GM23338 (cell line): Measurements from ENCODE around the gene KIF4A. TPM values are rescaled to one million over a fixed set of nuclear protein-coding genes. Genes with fewer than 3 reads are reported as not detected.

Experiments
- ATAC-seq: fragments of 200-7000 bp; cut with Tn5 transposase; 3 replicates; pipeline ENCODE4 v1.9.1; 2020
- DNase-seq: peaks from one replicate; pipeline ENCODE4 v3.0.0-alpha.2; 2015; ENCODE audit warnings: low spot score
- H2AFZ ChIP-seq: fragments of 200-600 bp; sonication (generic); 2 replicates; pipeline ENCODE4 v1.8.0; 2016; ENCODE audit warnings: antibody characterized with exemption, mild to moderate bottlenecking, moderate library complexity
- H3F3A ChIP-seq: fragments of 200-600 bp; sonication (generic); replicated peaks from 2 replicates; pipeline ENCODE4 v1.8.0; 2017; ENCODE audit warnings: antibody characterized with exemption, mixed run types, low read depth
- H3K27ac ChIP-seq: fragments of 200-600 bp; sonication (generic); 2 replicates; pipeline ENCODE4 v1.6.1; 2016; ENCODE audit warnings: low read depth
- H3K27me3 ChIP-seq: fragments of 200-600 bp; sonication (generic); 2 replicates; pipeline ENCODE4 v1.8.0; 2016; ENCODE audit warnings: mild to moderate bottlenecking, mixed run types, moderate library complexity; ENCODE audit not compliant: insufficient read depth
- H3K36me3 ChIP-seq: fragments of 200-600 bp; sonication (generic); 2 replicates; pipeline ENCODE4 v1.8.0; 2016; ENCODE audit warnings: mild to moderate bottlenecking; ENCODE audit not compliant: insufficient read depth
- H3K4me1 ChIP-seq: fragments of 200-600 bp; sonication (generic); 2 replicates; pipeline ENCODE4 v1.8.0; 2016; ENCODE audit warnings: mild to moderate bottlenecking, moderate library complexity; ENCODE audit not compliant: insufficient read depth
- H3K4me2 ChIP-seq: fragments of 200-600 bp; sonication (generic); 2 replicates; pipeline ENCODE4 v1.7.1; 2017; ENCODE audit warnings: mixed run types
- H3K4me3 ChIP-seq: fragments of 200-600 bp; sonication (generic); 2 replicates; pipeline ENCODE4 v1.6.1; 2016; ENCODE audit warnings: mixed run types
- H3K79me2 ChIP-seq: fragments of 200-600 bp; sonication (generic); replicated peaks from 2 replicates; pipeline ENCODE4 v1.8.0; 2017; ENCODE audit warnings: mild to moderate bottlenecking; ENCODE audit not compliant: insufficient read depth
- H3K9me2 ChIP-seq: fragments of 200-600 bp; sonication (generic); 2 replicates; pipeline ENCODE4 v1.8.0; 2017; ENCODE audit not compliant: insufficient read depth
- H4K20me1 ChIP-seq: fragments of 200-600 bp; sonication (generic); replicated peaks from 2 replicates; pipeline ENCODE4 v1.8.0; 2017; ENCODE audit warnings: mild to moderate bottlenecking; ENCODE audit not compliant: insufficient read depth
- H3K27ac Mint-ChIP-seq: 2 replicates; pipeline ENCODE4 v1.8.0; 2020; ENCODE audit warnings: inconsistent platforms, mild to moderate bottlenecking, moderate library complexity, mixed read lengths
- H3K27me3 Mint-ChIP-seq: 3 replicates; pipeline ENCODE4 v1.8.0; 2022; ENCODE audit warnings: low read depth, mild to moderate bottlenecking, moderate library complexity, mixed read lengths, inconsistent platforms; ENCODE audit not compliant: insufficient read depth, poor library complexity
- H3K36me3 Mint-ChIP-seq: 3 replicates; pipeline ENCODE4 v1.8.0; 2021; ENCODE audit warnings: low read depth, mild to moderate bottlenecking, inconsistent platforms, moderate library complexity, mixed read lengths
- H3K4me1 Mint-ChIP-seq: 3 replicates; pipeline ENCODE4 v1.8.0; 2020; ENCODE audit warnings: mild to moderate bottlenecking, inconsistent platforms, mixed read lengths
- H3K4me3 Mint-ChIP-seq: 3 replicates; pipeline ENCODE4 v1.8.0; 2021; ENCODE audit warnings: moderate library complexity, mild to moderate bottlenecking, inconsistent platforms, mixed read lengths
- H3K9me3 Mint-ChIP-seq: 3 replicates; pipeline ENCODE4 v1.8.0; 2020; ENCODE audit warnings: moderate library complexity, mild to moderate bottlenecking, inconsistent platforms, mixed read lengths
- CTCF ChIP-seq, 2 experiments: fragments of 200-600 bp in 1 of 2; sonication (generic) in 1 of 2; conservative IDR thresholded peaks; 2 replicates each; pipeline versions ENCODE4 v1.5.1 to v1.6.1; 2016 to 2017; ENCODE audit warnings: antibody characterized with exemption in 2 of 2, low read depth in 2 of 2, mild to moderate bottlenecking in 2 of 2, moderate library complexity in 1 of 2
- ETS1 ChIP-seq: IDR thresholded peaks from 2 replicates; pipeline ENCODE4 v1.6.1; 2016; ENCODE audit warnings: antibody characterized with exemption
- EZH2 ChIP-seq: fragments of 200-600 bp; sonication (generic); IDR thresholded peaks from one replicate; pipeline ENCODE4 v1.8.0; 2017; ENCODE audit warnings: antibody characterized with exemption, mild to moderate bottlenecking, low read depth; ENCODE audit not compliant: unreplicated experiment
- JUNB ChIP-seq: IDR thresholded peaks from one replicate; pipeline ENCODE4 v1.6.1; 2016; ENCODE audit warnings: antibody characterized with exemption; ENCODE audit not compliant: unreplicated experiment
- NANOG ChIP-seq: IDR thresholded peaks from 2 replicates; pipeline ENCODE4 v1.6.1; 2016; ENCODE audit warnings: antibody characterized with exemption, borderline replicate concordance
- ZNF114 ChIP-seq: fragments of 250-450 bp; sonication (Bioruptor Pico); IDR thresholded peaks from 2 replicates; pipeline ENCODE4 v1.5.0; 2020; ENCODE audit warnings: mild to moderate bottlenecking, moderate library complexity
- ZNF331 ChIP-seq: fragments of 250-450 bp; sonication (Bioruptor Pico); IDR thresholded peaks from 2 replicates; pipeline ENCODE4 v1.5.0; 2020; ENCODE audit warnings: low read depth, mild to moderate bottlenecking, moderate library complexity
- polyA plus RNA-seq: library from polyadenylated mRNA; unstranded; fragments of >200 nt; fragmentation: Nextera tagmentation; extraction: Ambion mirVana; gene quantifications from 2 replicates; pipeline ENCODE4 v1.2.1, GENCODE V29; 2016
- total RNA-seq: library from RNA; depleted of rRNA; stranded (reverse); fragments of >200 nt; shearing (Covaris generic); gene quantifications from 2 replicates; pipeline ENCODE4 v1.2.3, GENCODE V29; 2014
- TF ChIP-seq, protein P1 (sequence below): IDR thresholded peaks from one replicate; pipeline ENCODE4 v1.6.1; 2018; ENCODE audit warnings: antibody characterized with exemption; ENCODE audit not compliant: unreplicated experiment
- TF ChIP-seq, protein P2 (sequence below): fragments of 250-450 bp; sonication (Bioruptor Pico); IDR thresholded peaks from 2 replicates; pipeline ENCODE4 v1.5.0; 2020; ENCODE audit warnings: mild to moderate bottlenecking, moderate library complexity

The KIF4A gene
- total and polyA plus RNA-seq, 2 experiments from 2014 or later, result 21.5 to 27.6 TPM

DNA sequence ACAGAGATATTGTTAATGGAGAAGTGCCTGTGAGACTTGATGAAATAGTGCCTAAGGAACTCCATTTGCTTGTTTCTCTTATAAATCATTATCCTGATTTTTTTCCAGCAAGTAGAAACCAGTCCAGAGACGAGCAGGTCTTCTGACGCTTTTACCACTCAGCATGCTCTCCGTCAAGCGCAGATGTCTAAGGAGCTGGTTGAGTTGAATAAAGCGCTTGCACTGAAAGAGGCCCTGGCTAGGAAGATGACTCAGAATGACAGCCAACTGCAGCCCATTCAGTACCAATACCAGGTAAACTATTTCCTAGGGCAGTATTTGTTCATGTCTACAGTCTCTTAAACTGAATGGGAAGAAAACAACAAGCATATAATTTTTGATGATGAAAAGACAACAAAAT lies 63.6 kb downstream of the KIF4A start (continued):
- TF ChIP-seq, protein P1, sequence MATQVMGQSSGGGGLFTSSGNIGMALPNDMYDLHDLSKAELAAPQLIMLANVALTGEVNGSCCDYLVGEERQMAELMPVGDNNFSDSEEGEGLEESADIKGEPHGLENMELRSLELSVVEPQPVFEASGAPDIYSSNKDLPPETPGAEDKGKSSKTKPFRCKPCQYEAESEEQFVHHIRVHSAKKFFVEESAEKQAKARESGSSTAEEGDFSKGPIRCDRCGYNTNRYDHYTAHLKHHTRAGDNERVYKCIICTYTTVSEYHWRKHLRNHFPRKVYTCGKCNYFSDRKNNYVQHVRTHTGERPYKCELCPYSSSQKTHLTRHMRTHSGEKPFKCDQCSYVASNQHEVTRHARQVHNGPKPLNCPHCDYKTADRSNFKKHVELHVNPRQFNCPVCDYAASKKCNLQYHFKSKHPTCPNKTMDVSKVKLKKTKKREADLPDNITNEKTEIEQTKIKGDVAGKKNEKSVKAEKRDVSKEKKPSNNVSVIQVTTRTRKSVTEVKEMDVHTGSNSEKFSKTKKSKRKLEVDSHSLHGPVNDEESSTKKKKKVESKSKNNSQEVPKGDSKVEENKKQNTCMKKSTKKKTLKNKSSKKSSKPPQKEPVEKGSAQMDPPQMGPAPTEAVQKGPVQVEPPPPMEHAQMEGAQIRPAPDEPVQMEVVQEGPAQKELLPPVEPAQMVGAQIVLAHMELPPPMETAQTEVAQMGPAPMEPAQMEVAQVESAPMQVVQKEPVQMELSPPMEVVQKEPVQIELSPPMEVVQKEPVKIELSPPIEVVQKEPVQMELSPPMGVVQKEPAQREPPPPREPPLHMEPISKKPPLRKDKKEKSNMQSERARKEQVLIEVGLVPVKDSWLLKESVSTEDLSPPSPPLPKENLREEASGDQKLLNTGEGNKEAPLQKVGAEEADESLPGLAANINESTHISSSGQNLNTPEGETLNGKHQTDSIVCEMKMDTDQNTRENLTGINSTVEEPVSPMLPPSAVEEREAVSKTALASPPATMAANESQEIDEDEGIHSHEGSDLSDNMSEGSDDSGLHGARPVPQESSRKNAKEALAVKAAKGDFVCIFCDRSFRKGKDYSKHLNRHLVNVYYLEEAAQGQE, result no peak
- no peak for TF ChIP-seq EZH2
- no peak for TF ChIP-seq ZNF114 (CRISPR knock-in tag)

GRCh38 chrX:70354716-70355115 lies 64.8 kb downstream of the KIF4A start:
- H2AFZ ChIP-seq, result no peak overlapping the region
- peaks cover 16% of the 10 kb centered on the region; the same call in 2 of the 3 replicates for H3K9me3 Mint-ChIP-seq
- H3K27ac Mint-ChIP-seq, result no peak overlapping the region
- TF ChIP-seq NANOG, result no peak
- no peak for TF ChIP-seq JUNB
- no peak for TF ChIP-seq CTCF (conservative IDR thresholded peaks at IDR 0.05; ENCODE audit: low read depth in 2 of 2)
- TF ChIP-seq ETS1, result no peak
- TF ChIP-seq, protein P2, sequence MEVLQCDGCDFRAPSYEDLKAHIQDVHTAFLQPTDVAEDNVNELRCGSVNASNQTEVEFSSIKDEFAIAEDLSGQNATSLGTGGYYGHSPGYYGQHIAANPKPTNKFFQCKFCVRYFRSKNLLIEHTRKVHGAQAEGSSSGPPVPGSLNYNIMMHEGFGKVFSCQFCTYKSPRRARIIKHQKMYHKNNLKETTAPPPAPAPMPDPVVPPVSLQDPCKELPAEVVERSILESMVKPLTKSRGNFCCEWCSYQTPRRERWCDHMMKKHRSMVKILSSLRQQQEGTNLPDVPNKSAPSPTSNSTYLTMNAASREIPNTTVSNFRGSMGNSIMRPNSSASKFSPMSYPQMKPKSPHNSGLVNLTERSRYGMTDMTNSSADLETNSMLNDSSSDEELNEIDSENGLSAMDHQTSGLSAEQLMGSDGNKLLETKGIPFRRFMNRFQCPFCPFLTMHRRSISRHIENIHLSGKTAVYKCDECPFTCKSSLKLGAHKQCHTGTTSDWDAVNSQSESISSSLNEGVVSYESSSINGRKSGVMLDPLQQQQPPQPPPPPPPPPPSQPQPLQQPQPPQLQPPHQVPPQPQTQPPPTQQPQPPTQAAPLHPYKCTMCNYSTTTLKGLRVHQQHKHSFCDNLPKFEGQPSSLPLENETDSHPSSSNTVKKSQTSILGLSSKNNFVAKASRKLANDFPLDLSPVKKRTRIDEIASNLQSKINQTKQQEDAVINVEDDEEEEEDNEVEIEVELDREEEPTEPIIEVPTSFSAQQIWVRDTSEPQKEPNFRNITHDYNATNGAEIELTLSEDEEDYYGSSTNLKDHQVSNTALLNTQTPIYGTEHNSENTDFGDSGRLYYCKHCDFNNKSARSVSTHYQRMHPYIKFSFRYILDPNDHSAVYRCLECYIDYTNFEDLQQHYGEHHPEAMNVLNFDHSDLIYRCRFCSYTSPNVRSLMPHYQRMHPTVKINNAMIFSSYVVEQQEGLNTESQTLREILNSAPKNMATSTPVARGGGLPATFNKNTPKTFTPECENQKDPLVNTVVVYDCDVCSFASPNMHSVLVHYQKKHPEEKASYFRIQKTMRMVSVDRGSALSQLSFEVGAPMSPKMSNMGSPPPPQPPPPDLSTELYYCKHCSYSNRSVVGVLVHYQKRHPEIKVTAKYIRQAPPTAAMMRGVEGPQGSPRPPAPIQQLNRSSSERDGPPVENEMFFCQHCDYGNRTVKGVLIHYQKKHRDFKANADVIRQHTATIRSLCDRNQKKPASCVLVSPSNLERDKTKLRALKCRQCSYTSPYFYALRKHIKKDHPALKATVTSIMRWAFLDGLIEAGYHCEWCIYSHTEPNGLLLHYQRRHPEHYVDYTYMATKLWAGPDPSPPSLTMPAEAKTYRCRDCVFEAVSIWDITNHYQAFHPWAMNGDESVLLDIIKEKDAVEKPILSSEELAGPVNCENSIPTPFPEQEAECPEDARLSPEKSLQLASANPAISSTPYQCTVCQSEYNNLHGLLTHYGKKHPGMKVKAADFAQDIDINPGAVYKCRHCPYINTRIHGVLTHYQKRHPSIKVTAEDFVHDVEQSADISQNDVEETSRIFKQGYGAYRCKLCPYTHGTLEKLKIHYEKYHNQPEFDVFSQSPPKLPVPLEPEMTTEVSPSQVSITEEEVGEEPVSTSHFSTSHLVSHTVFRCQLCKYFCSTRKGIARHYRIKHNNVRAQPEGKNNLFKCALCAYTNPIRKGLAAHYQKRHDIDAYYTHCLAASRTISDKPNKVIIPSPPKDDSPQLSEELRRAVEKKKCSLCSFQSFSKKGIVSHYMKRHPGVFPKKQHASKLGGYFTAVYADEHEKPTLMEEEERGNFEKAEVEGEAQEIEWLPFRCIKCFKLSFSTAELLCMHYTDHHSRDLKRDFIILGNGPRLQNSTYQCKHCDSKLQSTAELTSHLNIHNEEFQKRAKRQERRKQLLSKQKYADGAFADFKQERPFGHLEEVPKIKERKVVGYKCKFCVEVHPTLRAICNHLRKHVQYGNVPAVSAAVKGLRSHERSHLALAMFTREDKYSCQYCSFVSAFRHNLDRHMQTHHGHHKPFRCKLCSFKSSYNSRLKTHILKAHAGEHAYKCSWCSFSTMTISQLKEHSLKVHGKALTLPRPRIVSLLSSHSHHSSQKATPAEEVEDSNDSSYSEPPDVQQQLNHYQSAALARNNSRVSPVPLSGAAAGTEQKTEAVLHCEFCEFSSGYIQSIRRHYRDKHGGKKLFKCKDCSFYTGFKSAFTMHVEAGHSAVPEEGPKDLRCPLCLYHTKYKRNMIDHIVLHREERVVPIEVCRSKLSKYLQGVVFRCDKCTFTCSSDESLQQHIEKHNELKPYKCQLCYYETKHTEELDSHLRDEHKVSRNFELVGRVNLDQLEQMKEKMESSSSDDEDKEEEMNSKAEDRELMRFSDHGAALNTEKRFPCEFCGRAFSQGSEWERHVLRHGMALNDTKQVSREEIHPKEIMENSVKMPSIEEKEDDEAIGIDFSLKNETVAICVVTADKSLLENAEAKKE, result no peak
- TF ChIP-seq ZNF331 (CRISPR knock-in tag), result no peak
- TF ChIP-seq ZNF114 (CRISPR knock-in tag), result no peak
- no peak for TF ChIP-seq EZH2

More at GRCh38 chrX:70354716-70355115, 64.8 kb downstream of the KIF4A start:
- no peaks in the 10 kb centered on the region for H3K4me1 Mint-ChIP-seq
- Histone ChIP-seq H3K4me3 (no peak overlapping the region), H3K4me2 (no peak overlapping the region), H3K27me3 (no peaks in the 10 kb centered on the region), H3K27ac (no peak overlapping the region), H3K36me3 (no peaks in the 10 kb centered on the region; the same call in 1 of the 2 replicates), H4K20me1 (no peaks in the 10 kb centered on the region), H3F3A (no peaks in the 10 kb centered on the region), H3K79me2 (no peaks in the 10 kb centered on the region), H3K9me2 (no peaks in the 10 kb centered on the region), H3K4me1 (no peaks in the 10 kb centered on the region)
- DNase-seq, result no peak
- no peaks in the 10 kb centered on the region for H3K27me3 Mint-ChIP-seq
- H3K36me3 Mint-ChIP-seq, result peaks cover 72% of the 10 kb centered on the region
- no peak for ATAC-seq
- H3K4me3 Mint-ChIP-seq, result no peak overlapping the region
